GM23248 (cell line): ENCODE measurements around the gene CNTN1.

Source experiments
- EZH2 ChIP-seq: fragments of 200-600 bp; sonication (generic); IDR thresholded peaks from 2 replicates; pipeline ENCODE4 v1.6.1; 2018; ENCODE audit warnings: antibody characterized with exemption, mild to moderate bottlenecking; ENCODE audit not compliant: insufficient read depth, poor library complexity, severe bottlenecking
- EZH2phosphoT487 ChIP-seq: fragments of 200-600 bp; sonication (generic); IDR thresholded peaks from 2 replicates; pipeline ENCODE4 v1.6.1; 2018; ENCODE audit warnings: antibody characterized with exemption, moderate library complexity, mild to moderate bottlenecking, low read depth; ENCODE audit not compliant: insufficient read depth

DNA sequence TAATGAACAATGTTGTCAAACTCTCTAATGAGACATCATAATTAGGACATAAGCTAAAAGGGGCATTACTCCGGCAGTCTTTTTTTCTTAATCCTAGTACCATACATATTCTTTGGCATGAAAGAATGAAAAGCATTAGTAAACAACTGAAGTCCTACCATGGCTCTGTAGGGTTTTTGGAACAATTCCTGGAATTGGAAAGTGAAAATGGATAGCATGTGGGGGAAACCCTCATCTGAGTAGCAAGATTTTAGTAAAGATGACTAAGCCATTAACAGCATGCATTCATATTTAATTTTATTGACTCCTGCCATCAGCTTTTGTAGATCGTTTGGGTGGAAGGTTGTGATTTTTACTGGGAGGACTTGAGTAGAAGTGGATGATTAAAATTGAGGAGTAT is 279.7 kb downstream of the CNTN1 start:
- TF ChIP-seq EZH2phosphoT487 (no peak), EZH2 (no peak)
